T-helper 1 cell treated with Interleukin-12 subunit alpha and Interleukin-12 subunit beta and Interleukin-4 antibody, amounts not matched to agents 30 μg/mL and 1 μg/mL, for 36 hours (primary cell): ENCODE measurements around the gene ZNF407.

ENCODE experiments used
- H3K27ac Mint-ChIP-seq: one replicate; pipeline ENCODE4 v1.8.0; 2021; ENCODE audit warnings: mild to moderate bottlenecking, mixed read lengths
- H3K27me3 Mint-ChIP-seq: one replicate; pipeline ENCODE4 v1.8.0; 2021; ENCODE audit warnings: low read depth, mixed read lengths
- H3K36me3 Mint-ChIP-seq: one replicate; pipeline ENCODE4 v1.8.0; 2021; ENCODE audit warnings: low read depth, mixed read lengths
- H3K4me1 Mint-ChIP-seq: one replicate; pipeline ENCODE4 v1.8.0; 2021; ENCODE audit warnings: low read depth, mixed read lengths
- H3K4me3 Mint-ChIP-seq: one replicate; pipeline ENCODE4 v1.8.0; 2021; ENCODE audit warnings: mild to moderate bottlenecking, moderate library complexity, mixed read lengths
- H3K9me3 Mint-ChIP-seq: one replicate; pipeline ENCODE4 v1.8.0; 2021; ENCODE audit warnings: mixed read lengths

ZNF407 gene

GRCh38 chr18:74935434-74935833, 337.8 kb downstream of the ZNF407 start:
- Mint-ChIP-seq H3K9me3 (no peaks in the 10 kb centered on the region), H3K36me3 (peaks cover 4% of the 10 kb centered on the region), H3K4me3 (no peak overlapping the region), H3K27ac (no peak overlapping the region), H3K4me1 (peaks cover 3% of the 10 kb centered on the region), H3K27me3 (no peaks in the 10 kb centered on the region)

DNA sequence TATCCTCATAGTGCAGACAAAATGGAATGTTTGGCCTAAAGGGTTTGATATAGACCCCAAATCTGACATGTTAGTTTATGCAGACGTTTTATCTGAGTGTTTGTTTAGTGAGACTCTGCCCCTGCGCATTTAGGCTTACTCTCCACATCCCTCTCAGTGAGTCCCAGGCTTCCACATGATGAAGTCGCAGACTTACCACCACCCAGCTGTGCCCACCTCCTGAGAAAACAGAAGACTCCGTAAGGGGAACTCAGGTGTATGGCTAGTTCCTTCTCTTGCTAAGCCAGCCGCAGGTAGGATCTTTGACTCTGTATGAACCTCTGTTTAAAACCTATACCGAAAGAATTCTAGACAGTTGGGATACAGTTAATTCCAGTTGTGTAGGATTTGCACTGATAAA, 338.7 kb downstream of the ZNF407 start:
- H3K9me3 Mint-ChIP-seq, result no peaks in the 10 kb centered on the region
- peaks cover 4% of the 10 kb centered on the region for H3K36me3 Mint-ChIP-seq
- H3K27ac Mint-ChIP-seq, result no peak overlapping the region
- H3K4me3 Mint-ChIP-seq, result no peak overlapping the region
- peaks cover 6% of the 10 kb centered on the region for H3K4me1 Mint-ChIP-seq
- H3K27me3 Mint-ChIP-seq, result peaks cover 8% of the 10 kb centered on the region

DNA sequence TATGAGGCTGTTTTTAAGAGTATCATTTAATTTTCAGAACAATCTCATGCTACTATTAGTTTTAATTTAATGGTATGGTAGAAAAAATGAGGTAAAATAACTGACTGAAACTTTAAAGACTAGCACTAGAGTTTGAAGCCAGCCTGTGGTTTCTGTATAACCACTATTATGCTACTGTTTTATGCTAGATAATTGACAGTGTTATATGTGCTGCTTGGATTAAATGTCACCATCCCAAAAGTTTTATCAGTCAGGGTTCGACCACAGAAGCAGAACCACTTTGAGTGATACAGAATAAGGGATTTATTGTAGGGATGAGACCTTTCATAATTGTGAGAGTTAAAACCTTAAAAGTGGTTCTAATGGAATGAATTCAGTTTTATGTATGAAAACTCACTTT, 339.6 kb downstream of the ZNF407 start:
- Mint-ChIP-seq H3K4me3 (no peak overlapping the region), H3K27ac (no peak overlapping the region), H3K9me3 (no peaks in the 10 kb centered on the region), H3K27me3 (peaks cover 8% of the 10 kb centered on the region), H3K36me3 (peaks cover 4% of the 10 kb centered on the region), H3K4me1 (peaks cover 13% of the 10 kb centered on the region)

- Mint-ChIP-seq H3K9me3 (no peaks in the 10 kb centered on the region), H3K4me3 (no peak overlapping the region), H3K27ac (no peak overlapping the region), H3K4me1 (peaks cover 23% of the 10 kb centered on the region), H3K36me3 (no peaks in the 10 kb centered on the region), H3K27me3 (peaks cover 8% of the 10 kb centered on the region)
Observed at GRCh38 chr18:74940856-74941255, 343.2 kb downstream of the ZNF407 start.

- Mint-ChIP-seq H3K9me3 (no peaks in the 10 kb centered on the region), H3K36me3 (no peaks in the 10 kb centered on the region), H3K27ac (peak overlapping the region; percentile 79), H3K4me1 (peaks cover 23% of the 10 kb centered on the region), H3K4me3 (peak overlapping the region; percentile 70), H3K27me3 (peaks cover 8% of the 10 kb centered on the region)
Observed at GRCh38 chr18:74942319-74942910, 344.7 kb downstream of the ZNF407 start.

- H3K27me3 Mint-ChIP-seq, result peaks cover 8% of the 10 kb centered on the region
- H3K27ac Mint-ChIP-seq, result no peak overlapping the region
Observed at GRCh38 chr18:74944676-74945075, 347.0 kb downstream of the ZNF407 start.

DNA sequence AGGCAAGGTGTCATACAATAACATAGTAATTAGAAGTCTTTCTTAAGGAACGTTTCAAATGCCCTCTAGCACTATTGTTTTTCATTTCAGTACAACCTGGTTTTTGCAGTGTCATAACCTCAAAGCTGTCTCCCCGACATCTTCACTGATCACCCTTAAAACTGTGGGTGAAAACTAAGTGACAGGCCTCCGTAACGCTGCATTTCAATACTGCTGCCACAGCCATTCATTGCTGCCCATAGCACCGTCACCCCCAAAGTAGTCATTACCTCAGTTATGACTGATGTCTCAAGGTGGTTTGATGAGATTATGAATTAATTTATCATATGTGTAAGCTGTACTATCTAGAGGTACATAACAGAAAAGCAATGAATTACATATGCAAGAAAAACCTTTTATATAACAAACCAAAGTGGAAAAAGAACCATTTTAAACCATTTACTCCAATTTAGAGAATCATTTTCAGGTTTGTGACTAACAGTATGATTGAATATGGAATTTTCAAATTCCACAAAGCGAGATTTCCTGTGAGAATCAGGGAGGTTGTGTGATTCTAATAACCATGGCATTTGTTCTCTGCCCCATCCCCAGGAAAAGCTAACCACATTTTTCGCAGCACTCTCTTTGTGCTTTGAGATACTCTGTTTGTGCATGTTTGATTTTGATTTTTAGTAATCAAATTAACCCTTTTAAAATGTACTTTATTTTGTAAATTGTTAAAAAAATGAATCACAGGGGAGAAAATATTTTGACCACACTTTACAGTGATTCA, 348.3 kb downstream of the ZNF407 start:
- peaks cover 3% of the 10 kb centered on the region for H3K27me3 Mint-ChIP-seq
- peaks cover 33% of the 10 kb centered on the region for H3K4me1 Mint-ChIP-seq
- no peak overlapping the region for H3K27ac Mint-ChIP-seq
- H3K9me3 Mint-ChIP-seq, result no peaks in the 10 kb centered on the region
- no peaks in the 10 kb centered on the region for H3K36me3 Mint-ChIP-seq
- H3K4me3 Mint-ChIP-seq, result no peak overlapping the region

More at GRCh38 chr18:74944676-74945075, 347.0 kb downstream of the ZNF407 start:
- no peaks in the 10 kb centered on the region for H3K36me3 Mint-ChIP-seq
- H3K4me1 Mint-ChIP-seq, result peaks cover 24% of the 10 kb centered on the region
- no peaks in the 10 kb centered on the region for H3K9me3 Mint-ChIP-seq
- H3K4me3 Mint-ChIP-seq, result no peak overlapping the region

GRCh38 chr18:74946646-74947375, 349.1 kb downstream of the ZNF407 start:
- Mint-ChIP-seq H3K27me3 (no peaks in the 10 kb centered on the region), H3K27ac (no peak overlapping the region), H3K4me1 (peaks cover 33% of the 10 kb centered on the region), H3K36me3 (no peaks in the 10 kb centered on the region), H3K9me3 (no peaks in the 10 kb centered on the region), H3K4me3 (no peak overlapping the region)

GRCh38 chr18:74947417-74947816, 349.7 kb downstream of the ZNF407 start:
- peaks cover 27% of the 10 kb centered on the region for H3K4me1 Mint-ChIP-seq
- no peaks in the 10 kb centered on the region for H3K27me3 Mint-ChIP-seq
- no peaks in the 10 kb centered on the region for H3K36me3 Mint-ChIP-seq
- H3K4me3 Mint-ChIP-seq, result no peak overlapping the region
- no peaks in the 10 kb centered on the region for H3K9me3 Mint-ChIP-seq
- no peak overlapping the region for H3K27ac Mint-ChIP-seq

DNA sequence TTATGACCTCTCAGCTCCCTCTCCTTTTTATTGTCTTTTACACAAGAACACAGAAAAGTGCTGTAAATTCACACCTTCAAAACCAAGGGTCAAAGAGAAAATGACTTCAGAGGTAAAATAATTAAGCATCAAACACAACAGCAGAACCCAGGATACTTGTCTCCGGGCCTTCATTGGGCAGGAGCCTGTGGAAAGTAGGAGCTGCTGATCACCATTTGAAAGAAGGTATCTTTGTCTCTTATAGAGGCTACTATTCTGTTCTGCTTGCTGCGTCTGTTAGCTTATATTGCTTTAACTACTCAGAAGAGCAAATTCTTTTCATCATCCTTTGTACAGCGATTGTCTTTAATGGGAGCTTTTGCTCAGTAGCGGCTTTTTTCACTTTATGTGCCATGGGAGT, 350.2 kb downstream of the ZNF407 start:
- H3K36me3 Mint-ChIP-seq, result peaks cover under 1% of the 10 kb centered on the region
- no peak overlapping the region for H3K4me3 Mint-ChIP-seq
- peaks cover 24% of the 10 kb centered on the region for H3K4me1 Mint-ChIP-seq
- H3K27ac Mint-ChIP-seq, result no peak overlapping the region
- no peaks in the 10 kb centered on the region for H3K9me3 Mint-ChIP-seq
- no peaks in the 10 kb centered on the region for H3K27me3 Mint-ChIP-seq

- Mint-ChIP-seq H3K27ac (no peak overlapping the region), H3K4me3 (no peak overlapping the region), H3K4me1 (peaks cover 19% of the 10 kb centered on the region), H3K27me3 (no peaks in the 10 kb centered on the region), H3K9me3 (no peaks in the 10 kb centered on the region), H3K36me3 (peaks cover 2% of the 10 kb centered on the region)
Observed at GRCh38 chr18:74949611-74950010, 351.9 kb downstream of the ZNF407 start.

DNA sequence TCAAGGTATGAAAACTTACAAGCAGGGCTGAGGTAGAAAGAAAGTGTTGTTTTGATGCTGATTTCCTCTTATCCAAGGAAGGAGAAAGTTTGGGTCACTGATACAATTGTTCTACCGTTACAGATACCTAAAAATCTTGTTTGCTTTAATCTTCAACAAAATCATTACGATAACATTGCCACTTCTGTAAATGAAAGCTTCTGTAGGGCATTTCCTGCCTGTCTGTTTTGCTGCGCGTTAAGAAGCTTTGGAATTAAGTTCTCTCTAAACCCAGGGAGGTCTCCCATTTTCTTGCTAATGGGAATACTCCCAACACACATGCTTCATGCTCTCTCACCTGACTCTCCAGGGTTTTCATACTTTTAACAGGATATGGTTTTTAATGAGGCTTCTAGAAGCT, 352.8 kb downstream of the ZNF407 start:
- H3K4me1 Mint-ChIP-seq, result peaks cover 19% of the 10 kb centered on the region
- peak overlapping the region; percentile 63 for H3K4me3 Mint-ChIP-seq
- H3K36me3 Mint-ChIP-seq, result peaks cover 2% of the 10 kb centered on the region
- no peaks in the 10 kb centered on the region for H3K27me3 Mint-ChIP-seq
- H3K9me3 Mint-ChIP-seq, result no peaks in the 10 kb centered on the region
- peak overlapping the region; percentile 78 for H3K27ac Mint-ChIP-seq

- peak overlapping the region; percentile 63 for H3K4me3 Mint-ChIP-seq
- H3K9me3 Mint-ChIP-seq, result no peaks in the 10 kb centered on the region
- H3K27ac Mint-ChIP-seq, result peak overlapping the region; percentile 78
- H3K36me3 Mint-ChIP-seq, result peaks cover 2% of the 10 kb centered on the region
- H3K4me1 Mint-ChIP-seq, result peaks cover 19% of the 10 kb centered on the region
- no peaks in the 10 kb centered on the region for H3K27me3 Mint-ChIP-seq
Observed at GRCh38 chr18:74951165-74951760, 353.6 kb downstream of the ZNF407 start.

GRCh38 chr18:74957588-74958224, 360.0 kb downstream of the ZNF407 start:
- no peak overlapping the region for H3K27ac Mint-ChIP-seq
- H3K4me1 Mint-ChIP-seq, result no peaks in the 10 kb centered on the region
- H3K4me3 Mint-ChIP-seq, result no peak overlapping the region
- no peaks in the 10 kb centered on the region for H3K9me3 Mint-ChIP-seq
- H3K36me3 Mint-ChIP-seq, result peaks cover 7% of the 10 kb centered on the region
- H3K27me3 Mint-ChIP-seq, result no peaks in the 10 kb centered on the region
